Progenitor cell of endocrine pancreas (in vitro differentiated cells): ENCODE data around the gene MIPOL1. TPM values are rescaled to one million over a fixed set of nuclear protein-coding genes. Genes with fewer than 3 reads are reported as not detected.

ENCODE experiments used
- DNase-seq: peaks from one replicate; pipeline ENCODE4 v3.0.0; 2021; ENCODE audit warnings: low spot score; ENCODE audit not compliant: unreplicated experiment
- H3K27ac Mint-ChIP-seq: 2 replicates; pipeline ENCODE4 v1.8.0; 2021; ENCODE audit warnings: mild to moderate bottlenecking, moderate library complexity, mixed read lengths
- H3K27me3 Mint-ChIP-seq: 2 replicates; pipeline ENCODE4 v1.8.0; 2021; ENCODE audit warnings: mixed read lengths
- H3K36me3 Mint-ChIP-seq: 2 replicates; pipeline ENCODE4 v1.8.0; 2022; ENCODE audit warnings: mixed read lengths; ENCODE audit not compliant: insufficient read depth
- H3K4me1 Mint-ChIP-seq: 2 replicates; pipeline ENCODE4 v1.8.0; 2021; ENCODE audit warnings: low read depth, mixed read lengths
- H3K4me3 Mint-ChIP-seq: 2 replicates; pipeline ENCODE4 v1.8.0; 2021; ENCODE audit warnings: low read depth, mild to moderate bottlenecking, moderate library complexity, mixed read lengths
- H3K9me3 Mint-ChIP-seq: 2 replicates; pipeline ENCODE4 v1.8.0; 2021; ENCODE audit warnings: low read depth, mixed read lengths
- total RNA-seq: library from RNA; stranded (reverse); gene quantifications from 2 replicates; pipeline ENCODE4 v1.2.1, GENCODE V29; 2021
- TF ChIP-seq, protein P1 (sequence below): fragments of 200-600 bp; sonication (generic); IDR thresholded peaks from one replicate; pipeline ENCODE4 v1.5.0; 2021; ENCODE audit warnings: antibody characterized with exemption, mild to moderate bottlenecking; ENCODE audit not compliant: unreplicated experiment

The MIPOL1 gene
- total RNA-seq, 1 donor from 2014 or later = 25.6 TPM

DNA sequence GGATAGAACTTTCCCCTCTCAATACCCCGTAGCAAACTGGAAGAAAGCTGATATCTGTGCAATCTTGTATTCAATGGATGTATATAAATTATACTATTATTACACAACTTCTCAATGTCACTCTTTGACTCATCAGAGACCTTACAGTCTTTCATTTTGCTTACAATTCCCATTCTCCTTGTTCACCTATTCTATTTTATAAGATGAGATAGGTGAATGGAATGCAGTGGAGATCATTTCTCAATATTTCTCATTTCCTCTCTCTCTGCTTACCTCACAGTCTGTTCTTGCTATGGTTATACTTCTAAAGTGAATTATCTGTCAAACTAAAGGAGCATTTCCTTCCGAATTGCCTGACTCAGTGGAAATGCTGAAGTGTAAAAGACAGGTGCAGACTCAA, 382.4 kb downstream of the MIPOL1 start:
- no peaks in the 10 kb centered on the region for H3K36me3 Mint-ChIP-seq
- no peaks in the 10 kb centered on the region for H3K27me3 Mint-ChIP-seq
- no peaks in the 10 kb centered on the region for H3K9me3 Mint-ChIP-seq
- no peak for DNase-seq
- peaks cover 32% of the 10 kb centered on the region for H3K4me1 Mint-ChIP-seq
- no peak overlapping the region for H3K4me3 Mint-ChIP-seq
- TF ChIP-seq, protein P1, sequence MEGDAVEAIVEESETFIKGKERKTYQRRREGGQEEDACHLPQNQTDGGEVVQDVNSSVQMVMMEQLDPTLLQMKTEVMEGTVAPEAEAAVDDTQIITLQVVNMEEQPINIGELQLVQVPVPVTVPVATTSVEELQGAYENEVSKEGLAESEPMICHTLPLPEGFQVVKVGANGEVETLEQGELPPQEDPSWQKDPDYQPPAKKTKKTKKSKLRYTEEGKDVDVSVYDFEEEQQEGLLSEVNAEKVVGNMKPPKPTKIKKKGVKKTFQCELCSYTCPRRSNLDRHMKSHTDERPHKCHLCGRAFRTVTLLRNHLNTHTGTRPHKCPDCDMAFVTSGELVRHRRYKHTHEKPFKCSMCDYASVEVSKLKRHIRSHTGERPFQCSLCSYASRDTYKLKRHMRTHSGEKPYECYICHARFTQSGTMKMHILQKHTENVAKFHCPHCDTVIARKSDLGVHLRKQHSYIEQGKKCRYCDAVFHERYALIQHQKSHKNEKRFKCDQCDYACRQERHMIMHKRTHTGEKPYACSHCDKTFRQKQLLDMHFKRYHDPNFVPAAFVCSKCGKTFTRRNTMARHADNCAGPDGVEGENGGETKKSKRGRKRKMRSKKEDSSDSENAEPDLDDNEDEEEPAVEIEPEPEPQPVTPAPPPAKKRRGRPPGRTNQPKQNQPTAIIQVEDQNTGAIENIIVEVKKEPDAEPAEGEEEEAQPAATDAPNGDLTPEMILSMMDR = no peak
- no peak overlapping the region for H3K27ac Mint-ChIP-seq

DNA sequence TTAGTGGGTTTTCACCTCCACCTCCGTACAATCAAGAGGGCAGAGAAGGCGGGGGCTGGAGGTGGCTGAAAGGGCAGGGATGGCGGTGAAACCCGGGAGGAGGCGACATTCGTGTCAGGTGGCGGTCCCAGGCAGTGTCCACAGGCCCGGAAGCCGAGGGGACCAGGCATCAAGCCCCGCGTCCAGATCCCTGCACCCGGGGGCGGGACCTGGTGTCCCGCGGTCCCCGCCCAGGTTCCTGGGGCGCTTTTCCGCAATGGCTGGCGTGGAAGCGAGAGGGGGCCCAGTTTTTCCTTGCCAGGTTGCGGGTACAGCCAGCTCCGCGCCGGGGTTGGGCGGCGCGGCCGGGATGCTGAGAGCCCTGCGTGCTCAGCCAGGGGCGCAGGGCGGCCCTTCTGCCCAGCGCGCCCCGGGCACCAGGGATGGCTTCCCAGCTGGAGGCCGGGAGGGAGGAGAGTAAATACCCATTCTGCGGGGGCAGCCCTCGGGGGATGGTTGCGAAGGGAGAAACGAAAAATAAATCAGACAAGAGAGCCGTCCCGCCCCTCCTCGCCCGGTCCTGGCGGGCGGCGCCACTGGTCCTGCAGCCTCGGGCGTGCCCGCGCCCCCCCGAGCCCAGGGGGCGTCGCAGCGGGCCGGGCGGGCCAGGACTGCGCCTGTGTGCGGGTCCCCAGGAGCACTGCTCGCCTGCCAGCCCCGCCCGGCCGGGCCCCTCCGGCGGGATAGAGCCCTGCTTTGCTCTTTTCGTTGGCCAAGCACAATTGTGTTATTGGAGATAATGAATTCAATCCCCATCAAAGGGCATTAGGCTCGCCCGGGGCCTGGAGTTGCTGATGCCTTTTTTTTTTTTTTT, 385.8 kb downstream of the MIPOL1 start:
- Mint-ChIP-seq H3K27ac (peak overlapping the region; percentile 96), H3K4me3 (peak overlapping the region; percentile 72), H3K9me3 (no peaks in the 10 kb centered on the region), H3K36me3 (peaks cover 4% of the 10 kb centered on the region), H3K4me1 (peaks cover 42% of the 10 kb centered on the region), H3K27me3 (no peaks in the 10 kb centered on the region)
- peak; percentile 49 for DNase-seq
- TF ChIP-seq, protein P1 = peak; percentile 14

DNA sequence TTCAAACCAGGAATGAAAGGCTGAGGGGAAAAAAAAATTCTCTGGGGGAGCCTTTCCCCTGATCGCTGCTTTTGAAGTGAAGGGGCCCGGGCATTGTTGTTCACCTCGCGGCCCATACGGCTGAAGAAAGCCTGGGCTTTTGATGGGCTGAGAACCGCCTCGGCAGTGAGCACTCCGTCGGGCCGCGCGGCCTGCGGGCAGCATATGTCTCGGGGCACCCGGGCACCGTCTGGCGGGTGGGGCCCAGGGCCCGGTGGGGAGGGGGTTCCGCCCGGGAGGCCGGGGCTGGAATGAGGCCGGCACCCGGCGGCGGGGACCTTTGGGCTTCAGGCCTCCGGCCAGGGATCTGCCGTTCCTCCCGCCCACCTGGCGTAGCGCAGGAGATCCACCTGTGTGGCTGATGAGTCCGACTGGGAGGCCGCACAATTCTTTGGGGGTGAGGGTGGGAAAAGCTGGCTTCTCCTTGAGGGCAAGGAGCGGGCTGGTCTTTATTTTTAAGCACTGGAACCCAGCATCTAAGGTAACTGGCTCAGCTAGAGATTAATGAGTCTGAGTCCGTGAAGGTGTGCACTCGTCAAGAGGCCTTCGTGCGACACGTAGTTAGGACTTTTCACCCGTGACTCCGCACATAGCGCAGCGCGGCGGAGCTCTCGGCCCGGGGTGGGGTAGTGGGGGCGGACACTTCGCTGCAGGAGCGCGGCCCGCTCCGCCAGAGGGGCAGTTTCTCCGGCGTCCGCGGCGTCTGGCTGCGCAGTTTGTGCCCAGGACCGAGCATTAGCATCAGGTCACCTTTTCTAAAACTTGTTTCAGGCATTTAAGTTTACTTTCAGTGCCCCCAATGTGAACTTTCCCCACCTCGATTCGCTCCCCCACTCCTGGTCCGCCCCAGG, 386.7 kb downstream of the MIPOL1 start:
- TF ChIP-seq, protein P1 = no peak
- peak overlapping the region; percentile 97 for H3K27ac Mint-ChIP-seq
- H3K9me3 Mint-ChIP-seq = no peaks in the 10 kb centered on the region
- DNase-seq = no peak
- peak overlapping the region; percentile 65 for H3K4me3 Mint-ChIP-seq
- H3K4me1 Mint-ChIP-seq = peaks cover 43% of the 10 kb centered on the region
- H3K27me3 Mint-ChIP-seq = no peaks in the 10 kb centered on the region
- peaks cover 11% of the 10 kb centered on the region for H3K36me3 Mint-ChIP-seq

DNA sequence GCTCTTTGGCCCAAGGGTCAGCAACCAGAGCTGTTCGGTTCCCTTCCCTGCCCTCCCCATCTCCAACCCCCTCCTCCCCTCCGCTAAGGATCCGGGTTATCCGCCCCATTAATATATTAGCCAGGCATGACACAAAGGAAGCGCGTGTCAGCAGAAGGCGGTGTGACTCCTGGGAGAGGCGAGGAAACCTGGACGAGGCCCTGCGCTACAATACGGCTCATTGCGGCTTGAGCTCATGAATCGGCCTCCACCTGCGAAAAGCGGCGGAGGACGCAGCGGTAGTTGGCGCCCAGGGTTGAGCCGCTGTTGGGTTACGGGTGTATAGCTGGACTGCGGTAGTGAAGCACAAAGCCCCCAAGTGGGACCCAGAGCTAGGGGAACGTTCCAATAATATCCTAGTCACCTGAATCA, 387.4 kb downstream of the MIPOL1 start:
- Mint-ChIP-seq H3K4me3 (peak overlapping the region; percentile 65), H3K4me1 (peaks cover 43% of the 10 kb centered on the region), H3K27ac (peak overlapping the region; percentile 97), H3K27me3 (no peaks in the 10 kb centered on the region), H3K9me3 (no peaks in the 10 kb centered on the region), H3K36me3 (peaks cover 12% of the 10 kb centered on the region)
- TF ChIP-seq, protein P1 = no peak
- no peak for DNase-seq
